Measurements from ENCODE around the gene PUSL1.

DNA sequence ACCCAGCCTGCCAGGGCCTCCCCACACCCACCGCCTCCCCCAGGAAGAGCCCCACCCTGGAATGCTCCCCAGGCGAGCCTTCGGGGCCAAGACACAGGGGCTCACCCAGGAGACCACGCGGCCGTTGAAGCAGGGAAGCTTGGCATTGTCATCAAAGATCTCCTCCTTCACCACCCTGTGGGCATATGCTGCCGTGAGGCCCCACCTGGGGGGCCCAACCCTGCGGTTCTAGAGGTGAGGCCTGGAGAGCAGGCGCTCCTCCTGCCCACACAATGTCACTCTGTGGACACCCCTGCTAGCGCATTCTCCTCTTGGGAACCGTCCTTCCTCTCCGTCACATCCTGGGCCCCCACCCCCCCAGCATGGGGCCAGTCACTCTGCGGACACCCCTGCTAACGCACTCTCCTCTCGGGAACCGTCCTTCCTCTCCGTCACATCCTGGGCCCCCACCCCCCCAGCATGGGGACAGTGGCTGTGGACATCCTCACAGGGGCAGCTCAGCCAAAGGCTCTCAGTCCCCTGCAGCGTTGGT, 34.3 kb downstream of the PUSL1 start:
- TF ChIP-seq, protein P1, sequence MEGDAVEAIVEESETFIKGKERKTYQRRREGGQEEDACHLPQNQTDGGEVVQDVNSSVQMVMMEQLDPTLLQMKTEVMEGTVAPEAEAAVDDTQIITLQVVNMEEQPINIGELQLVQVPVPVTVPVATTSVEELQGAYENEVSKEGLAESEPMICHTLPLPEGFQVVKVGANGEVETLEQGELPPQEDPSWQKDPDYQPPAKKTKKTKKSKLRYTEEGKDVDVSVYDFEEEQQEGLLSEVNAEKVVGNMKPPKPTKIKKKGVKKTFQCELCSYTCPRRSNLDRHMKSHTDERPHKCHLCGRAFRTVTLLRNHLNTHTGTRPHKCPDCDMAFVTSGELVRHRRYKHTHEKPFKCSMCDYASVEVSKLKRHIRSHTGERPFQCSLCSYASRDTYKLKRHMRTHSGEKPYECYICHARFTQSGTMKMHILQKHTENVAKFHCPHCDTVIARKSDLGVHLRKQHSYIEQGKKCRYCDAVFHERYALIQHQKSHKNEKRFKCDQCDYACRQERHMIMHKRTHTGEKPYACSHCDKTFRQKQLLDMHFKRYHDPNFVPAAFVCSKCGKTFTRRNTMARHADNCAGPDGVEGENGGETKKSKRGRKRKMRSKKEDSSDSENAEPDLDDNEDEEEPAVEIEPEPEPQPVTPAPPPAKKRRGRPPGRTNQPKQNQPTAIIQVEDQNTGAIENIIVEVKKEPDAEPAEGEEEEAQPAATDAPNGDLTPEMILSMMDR (IDR thresholded peaks at IDR 0.05) = no peak
- no peak for TF ChIP-seq POLR2A (IDR thresholded peaks at IDR 0.05)
